ENCODE measurements around the gene LTBP4.
"Not testable (repeated sequence)": the region's sequence is repeated elsewhere in the genome, so short reads cannot be mapped to it uniquely, and the experiment has no call there.

The LTBP4 gene

DNA sequence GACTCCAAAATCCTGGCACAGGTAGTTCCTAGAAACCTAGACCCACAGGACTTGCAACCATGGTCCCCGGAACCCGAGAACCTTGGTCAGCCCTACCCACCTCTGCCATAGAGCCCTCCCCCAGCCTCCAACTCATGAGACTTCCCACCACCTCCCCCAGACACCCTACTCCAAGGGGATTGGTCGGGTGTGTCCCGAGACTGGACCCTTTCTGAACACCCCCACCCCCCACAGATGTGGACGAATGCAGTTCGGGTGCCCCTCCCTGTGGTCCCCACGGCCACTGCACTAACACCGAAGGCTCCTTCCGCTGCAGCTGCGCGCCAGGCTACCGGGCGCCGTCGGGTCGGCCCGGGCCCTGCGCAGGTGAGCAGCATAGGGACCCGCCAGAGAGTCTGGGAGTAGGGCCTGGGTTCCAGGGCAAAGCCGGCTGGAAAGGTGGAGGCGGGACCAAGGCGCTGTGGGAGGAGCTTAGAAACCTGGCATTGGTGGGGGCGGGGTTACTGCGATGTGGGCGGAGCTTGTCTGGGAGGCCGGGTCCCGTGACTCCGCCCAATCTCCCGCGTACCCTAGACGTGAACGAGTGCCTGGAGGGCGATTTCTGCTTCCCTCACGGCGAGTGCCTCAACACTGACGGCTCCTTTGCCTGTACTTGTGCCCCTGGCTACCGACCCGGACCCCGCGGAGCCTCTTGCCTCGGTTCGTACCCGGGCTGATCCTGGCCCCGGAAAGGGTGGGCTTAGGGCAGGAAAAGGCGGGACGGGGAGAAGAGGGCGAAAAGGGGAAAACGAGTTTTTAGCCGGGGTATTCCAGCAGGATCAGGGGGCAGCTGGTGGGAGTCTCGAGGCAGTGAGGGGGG is 11.9 kb downstream of the LTBP4 start:
- DNase-seq = peak; percentile 54

- peak; percentile 95 for DNase-seq
These were observed 12.8 kb downstream of the LTBP4 start for GRCh38 chr19:40613690-40614621.

DNA sequence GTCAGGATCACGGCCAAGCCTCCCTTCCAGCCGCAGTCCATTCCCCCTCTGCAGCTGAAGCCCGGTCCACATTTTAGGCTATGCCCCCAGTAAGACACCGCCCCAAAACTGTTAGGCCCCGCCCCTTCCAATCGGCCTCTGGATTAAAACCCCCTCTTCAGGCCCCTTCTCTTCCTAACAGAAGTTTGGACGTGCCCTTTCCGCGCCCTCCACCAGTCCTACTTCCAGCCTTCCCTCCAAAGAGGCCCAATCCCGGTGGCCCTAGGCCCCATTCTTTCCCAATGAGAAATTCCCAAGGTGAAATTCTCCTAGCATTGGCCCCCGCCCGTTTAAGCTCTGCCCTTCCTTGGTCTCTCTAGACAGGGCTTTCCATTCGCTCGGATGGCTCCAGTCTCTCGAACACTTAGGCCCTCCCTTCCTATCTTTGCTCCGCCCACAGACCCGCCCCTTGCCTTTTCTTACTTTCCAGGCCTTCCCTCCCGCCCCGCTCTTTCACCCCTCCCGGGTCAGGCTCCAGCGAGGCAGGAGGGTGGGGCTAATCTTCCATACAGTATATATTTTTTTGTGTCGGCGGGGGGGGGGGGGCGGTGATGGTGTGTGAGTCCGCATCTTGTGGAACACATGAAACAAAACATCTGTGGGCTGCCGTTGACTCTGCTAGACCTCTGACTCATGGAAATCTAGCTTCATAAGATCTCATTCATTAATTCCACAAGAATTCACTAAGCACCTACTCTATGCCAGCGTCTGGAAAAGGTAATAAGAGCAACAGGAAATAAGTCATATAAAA is 13.6 kb downstream of the LTBP4 start:
- peak; percentile 98 for DNase-seq

DNA sequence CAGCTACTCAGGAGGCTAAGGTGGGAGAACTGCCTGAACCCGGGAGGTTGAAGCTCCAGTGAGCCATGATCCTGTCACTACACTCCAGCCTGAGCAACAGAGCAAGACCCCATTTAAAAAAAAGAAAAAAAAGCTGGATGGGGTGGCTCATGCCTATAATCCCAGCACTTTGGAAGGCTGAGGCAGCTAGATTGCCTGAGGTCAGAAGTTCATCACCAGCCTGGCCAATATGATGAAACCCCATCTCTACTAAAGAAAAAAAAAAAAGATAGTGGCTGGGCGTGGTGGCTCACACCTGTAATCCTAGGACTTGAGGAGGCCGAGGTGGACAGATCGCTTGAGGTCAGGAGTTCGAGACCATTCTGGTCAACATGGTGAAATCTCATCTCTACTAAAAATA is 15.0 kb downstream of the LTBP4 start:
- no peak for DNase-seq

DNA sequence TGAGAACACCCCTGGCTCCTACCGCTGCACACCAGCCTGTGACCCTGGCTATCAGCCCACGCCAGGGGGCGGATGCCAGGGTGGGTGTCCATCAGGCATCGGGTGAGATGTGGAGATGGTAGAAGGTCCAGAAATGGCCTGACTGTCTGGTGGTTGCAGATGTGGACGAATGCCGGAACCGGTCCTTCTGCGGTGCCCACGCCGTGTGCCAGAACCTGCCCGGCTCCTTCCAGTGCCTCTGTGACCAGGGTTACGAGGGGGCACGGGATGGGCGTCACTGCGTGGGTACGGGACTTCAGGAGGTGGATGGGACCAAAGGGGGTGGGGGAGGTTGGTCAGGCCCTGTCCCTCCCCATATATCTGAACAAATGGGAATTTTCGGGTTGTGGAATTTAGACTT is 15.8 kb downstream of the LTBP4 start:
- DNase-seq = no peak

DNA sequence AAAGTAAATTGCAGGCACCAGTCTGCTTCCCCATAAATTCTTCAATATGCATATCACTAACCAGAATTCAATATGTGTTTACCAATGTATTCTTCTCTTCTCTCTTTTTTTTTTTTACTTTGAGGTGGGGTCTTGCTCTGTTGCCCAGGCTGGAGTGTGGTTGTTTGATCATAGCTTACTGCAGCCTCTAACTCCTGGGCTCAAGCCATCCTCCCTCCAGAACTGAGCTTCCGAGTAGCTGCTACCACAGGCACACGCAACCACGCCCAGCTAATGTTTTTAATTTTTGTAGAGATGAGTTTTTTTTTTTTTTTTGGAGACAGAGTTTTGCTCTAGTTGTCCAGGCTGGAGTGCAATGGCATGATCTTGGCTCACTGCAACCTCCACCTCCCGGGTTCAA is 16.8 kb downstream of the LTBP4 start:
- DNase-seq = no peak

- DNase-seq = no peak
These were observed 18.4 kb downstream of the LTBP4 start for GRCh38 chr19:40619333-40620160.

- DNase-seq = no peak
These were observed 19.0 kb downstream of the LTBP4 start for GRCh38 chr19:40620161-40620485.

GRCh38 chr19:40621283-40621682 is 20.1 kb downstream of the LTBP4 start:
- DNase-seq = no peak

GRCh38 chr19:40621966-40622772 is 21.0 kb downstream of the LTBP4 start:
- no peak for DNase-seq

- DNase-seq = no peak
These were observed 21.6 kb downstream of the LTBP4 start for GRCh38 chr19:40622773-40623075.

DNA sequence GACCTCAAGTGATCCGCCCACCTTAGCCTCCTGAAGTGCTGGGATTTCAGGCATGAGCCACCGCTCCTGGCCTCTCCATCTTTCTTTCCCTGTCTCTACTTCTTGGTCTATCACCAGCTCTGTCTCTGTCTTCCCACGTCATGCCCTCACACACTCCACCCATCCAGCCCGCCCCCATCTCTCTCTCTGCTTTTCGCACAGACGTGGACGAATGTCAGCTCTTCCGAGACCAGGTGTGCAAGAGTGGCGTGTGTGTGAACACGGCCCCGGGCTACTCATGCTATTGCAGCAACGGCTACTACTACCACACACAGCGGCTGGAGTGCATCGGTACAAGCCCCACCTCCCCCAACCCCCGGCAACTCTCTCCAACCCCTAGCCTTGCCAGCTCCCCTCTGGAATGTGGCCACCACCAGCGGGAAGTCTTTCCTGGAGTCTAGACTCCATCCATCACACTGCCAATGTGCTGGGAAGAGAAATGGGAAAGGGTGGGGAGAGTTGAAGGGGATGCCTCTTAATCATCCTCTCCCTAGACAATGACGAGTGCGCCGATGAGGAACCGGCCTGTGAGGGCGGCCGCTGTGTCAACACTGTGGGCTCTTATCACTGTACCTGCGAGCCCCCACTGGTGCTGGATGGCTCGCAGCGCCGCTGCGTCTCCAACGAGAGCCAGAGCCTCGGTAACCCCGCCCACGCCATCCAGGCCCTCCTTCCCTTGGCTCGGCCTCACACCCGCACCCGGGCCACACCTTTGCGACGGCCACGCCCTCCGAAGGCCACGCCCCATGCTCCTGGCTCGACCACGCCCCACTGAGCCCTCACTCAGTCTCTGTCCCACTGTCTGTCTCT is 22.5 kb downstream of the LTBP4 start:
- DNase-seq = no peak

- not testable (repeated sequence) for DNase-seq
These were observed 23.4 kb downstream of the LTBP4 start for GRCh38 chr19:40624369-40625153.

GRCh38 chr19:40625406-40626120 is 24.4 kb downstream of the LTBP4 start:
- DNase-seq = no peak

DNA sequence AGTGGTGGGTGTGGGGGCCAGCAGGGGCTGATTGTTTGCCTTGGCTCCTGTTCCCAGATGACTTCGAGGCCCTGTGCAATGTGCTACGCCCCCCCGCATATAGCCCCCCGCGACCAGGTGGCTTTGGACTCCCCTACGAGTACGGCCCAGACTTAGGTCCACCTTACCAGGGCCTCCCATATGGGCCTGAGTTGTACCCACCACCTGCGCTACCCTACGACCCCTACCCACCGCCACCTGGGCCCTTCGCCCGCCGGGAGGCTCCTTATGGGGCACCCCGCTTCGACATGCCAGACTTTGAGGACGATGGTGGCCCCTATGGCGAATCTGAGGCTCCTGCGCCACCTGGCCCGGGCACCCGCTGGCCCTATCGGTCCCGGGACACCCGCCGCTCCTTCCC is 25.7 kb downstream of the LTBP4 start:
- DNase-seq = no peak

DNA sequence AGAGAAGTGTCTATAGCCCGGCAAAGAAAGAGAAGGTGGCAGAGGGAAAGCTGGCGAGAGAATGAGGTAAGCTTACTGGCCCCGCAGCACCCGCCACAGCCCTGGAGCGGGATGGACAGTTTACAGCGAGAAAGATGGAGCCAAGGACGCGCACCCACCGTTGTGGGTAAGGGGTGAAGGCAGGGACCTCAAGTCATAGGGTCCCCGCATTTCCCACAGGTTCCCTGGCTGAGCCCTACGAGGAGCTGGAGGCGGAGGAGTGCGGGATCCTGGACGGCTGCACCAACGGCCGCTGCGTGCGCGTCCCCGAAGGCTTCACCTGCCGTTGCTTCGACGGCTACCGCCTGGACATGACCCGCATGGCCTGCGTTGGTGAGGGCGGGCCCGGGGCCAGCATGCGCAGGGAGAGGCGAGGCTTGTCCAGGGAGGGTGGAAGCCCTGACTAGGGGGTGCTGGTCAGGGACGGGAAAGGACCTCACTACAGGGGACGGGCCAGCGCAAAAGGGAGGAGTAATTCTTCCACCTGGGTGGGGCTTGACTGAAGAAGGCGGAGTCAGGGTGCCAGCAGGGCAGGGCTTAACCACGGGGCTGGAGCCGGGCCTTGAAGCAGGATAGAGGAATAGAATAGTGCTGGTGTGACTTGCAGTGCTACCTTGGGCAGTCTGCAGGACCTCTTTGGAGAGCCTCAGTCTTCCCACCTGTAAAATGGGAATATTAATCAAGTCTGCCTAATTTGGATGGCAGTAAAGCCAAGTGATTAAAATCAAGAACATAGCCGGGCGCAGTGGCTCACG is 26.5 kb downstream of the LTBP4 start:
- DNase-seq = no peak

GRCh38 chr19:40629346-40629745 is 28.2 kb downstream of the LTBP4 start:
- no peak for DNase-seq

DNA sequence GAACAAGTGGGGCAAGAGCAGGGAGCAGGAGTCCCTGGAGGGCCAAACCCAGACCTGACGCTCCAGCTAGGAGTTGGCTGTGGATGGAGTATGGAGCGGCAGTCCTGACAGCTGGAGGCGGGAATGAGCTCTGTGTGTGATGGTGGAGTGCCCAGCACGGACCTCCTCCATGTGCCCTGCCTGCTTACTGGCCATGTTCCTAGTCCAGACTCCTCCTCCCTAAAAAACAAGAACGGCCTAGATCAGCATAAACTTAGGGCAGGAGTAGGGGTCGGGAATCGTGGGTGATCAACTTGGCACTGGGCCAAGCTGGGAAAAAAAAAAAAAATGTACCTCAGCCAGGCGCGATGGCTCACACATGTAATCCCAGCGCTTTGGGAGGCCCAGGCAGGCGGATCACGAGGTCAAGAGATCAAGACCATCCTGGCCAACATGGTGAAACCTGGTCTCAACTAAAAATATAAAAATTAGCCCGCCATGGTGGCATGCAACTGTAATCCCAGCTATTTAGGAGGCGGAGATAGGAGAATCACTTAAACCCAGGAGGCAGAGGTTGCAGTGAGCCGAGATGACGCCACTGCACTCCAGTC is 29.5 kb downstream of the LTBP4 start:
- no peak for DNase-seq
